ENCODE data around the gene KCNE2. TPM values are rescaled to one million over a fixed set of nuclear protein-coding genes. Genes with fewer than 3 reads are reported as not detected.
"Not testable (repeated sequence)": the region's sequence is repeated elsewhere in the genome, so short reads cannot be mapped to it uniquely, and the experiment has no call there.

The KCNE2 gene
- total RNA-seq, 1 experiment from 2014 or later, result not detected

- CTCF ChIA-PET; H3K4me1 Mint-ChIP-seq (ENCODE audit: low read depth, unreplicated experiment); H3K27me3 Mint-ChIP-seq (ENCODE audit: insufficient read depth, unreplicated experiment); H3K36me3 ChIP-seq (ENCODE audit: control insufficient read depth, insufficient read depth, low read length); H3K36me3 Mint-ChIP-seq (ENCODE audit: insufficient read depth, unreplicated experiment); DNase-seq; H3K4me1 ChIP-seq; H3K9me3 Mint-ChIP-seq (ENCODE audit: unreplicated experiment); H3K4me3 ChIP-seq (ENCODE audit: low read depth, low read length); intact Hi-C loops (cut with micrococcal nuclease; ENCODE audit: unreplicated experiment); H3K27me3 ChIP-seq (replicated peaks; ENCODE audit: control insufficient read depth, insufficient read depth, low read length); H3K27ac Mint-ChIP-seq (ENCODE audit: unreplicated experiment); H3K9me3 ChIP-seq; POLR2A ChIA-PET; BruUV-seq (replicated peaks); H3K4me3 Mint-ChIP-seq (ENCODE audit: unreplicated experiment): not testable (repeated sequence)
Observed at GRCh38 chr21:34417448-34418077, 53.8 kb downstream of the KCNE2 start.

Other genes with a start within 250 kb of the KCNE2 start
- gene SMIM11, start 11.5 kb downstream of the KCNE2 start, total RNA-seq (2022), result 1.3 and 17.2 TPM in 2 replicates
- gene SMIM34, start 59.9 kb downstream of the KCNE2 start, total RNA-seq (2022), result not detected in 2 replicates
- gene KCNE1, start 148.2 kb downstream of the KCNE2 start, total RNA-seq (2022), result 0.91 and 1.0 TPM in 2 replicates